ENCODE results near the gene ZBTB8A.

GRCh38 chr1:32501865-32502264 is 37.4 kb upstream of the ZBTB8A start:
- TF ChIP-seq CHD2 (IDR thresholded peaks at IDR 0.05; ENCODE audit: low read length) (no peak), POLR2A (IDR thresholded peaks at IDR 0.05; ENCODE audit: control extremely low read depth in 1 of 2, low read depth in 2 of 2, low read length in 2 of 2) (no peak), CREB1 (IDR thresholded peaks at IDR 0.05) (no peak)
- TF ChIP-seq, protein P1, sequence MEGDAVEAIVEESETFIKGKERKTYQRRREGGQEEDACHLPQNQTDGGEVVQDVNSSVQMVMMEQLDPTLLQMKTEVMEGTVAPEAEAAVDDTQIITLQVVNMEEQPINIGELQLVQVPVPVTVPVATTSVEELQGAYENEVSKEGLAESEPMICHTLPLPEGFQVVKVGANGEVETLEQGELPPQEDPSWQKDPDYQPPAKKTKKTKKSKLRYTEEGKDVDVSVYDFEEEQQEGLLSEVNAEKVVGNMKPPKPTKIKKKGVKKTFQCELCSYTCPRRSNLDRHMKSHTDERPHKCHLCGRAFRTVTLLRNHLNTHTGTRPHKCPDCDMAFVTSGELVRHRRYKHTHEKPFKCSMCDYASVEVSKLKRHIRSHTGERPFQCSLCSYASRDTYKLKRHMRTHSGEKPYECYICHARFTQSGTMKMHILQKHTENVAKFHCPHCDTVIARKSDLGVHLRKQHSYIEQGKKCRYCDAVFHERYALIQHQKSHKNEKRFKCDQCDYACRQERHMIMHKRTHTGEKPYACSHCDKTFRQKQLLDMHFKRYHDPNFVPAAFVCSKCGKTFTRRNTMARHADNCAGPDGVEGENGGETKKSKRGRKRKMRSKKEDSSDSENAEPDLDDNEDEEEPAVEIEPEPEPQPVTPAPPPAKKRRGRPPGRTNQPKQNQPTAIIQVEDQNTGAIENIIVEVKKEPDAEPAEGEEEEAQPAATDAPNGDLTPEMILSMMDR (IDR thresholded peaks at IDR 0.05; ENCODE audit: control extremely low read depth in 1 of 3, insufficient read depth in 1 of 3, low read depth in 1 of 3, low read length in 3 of 3) = no peak
- TF ChIP-seq, protein P2, sequence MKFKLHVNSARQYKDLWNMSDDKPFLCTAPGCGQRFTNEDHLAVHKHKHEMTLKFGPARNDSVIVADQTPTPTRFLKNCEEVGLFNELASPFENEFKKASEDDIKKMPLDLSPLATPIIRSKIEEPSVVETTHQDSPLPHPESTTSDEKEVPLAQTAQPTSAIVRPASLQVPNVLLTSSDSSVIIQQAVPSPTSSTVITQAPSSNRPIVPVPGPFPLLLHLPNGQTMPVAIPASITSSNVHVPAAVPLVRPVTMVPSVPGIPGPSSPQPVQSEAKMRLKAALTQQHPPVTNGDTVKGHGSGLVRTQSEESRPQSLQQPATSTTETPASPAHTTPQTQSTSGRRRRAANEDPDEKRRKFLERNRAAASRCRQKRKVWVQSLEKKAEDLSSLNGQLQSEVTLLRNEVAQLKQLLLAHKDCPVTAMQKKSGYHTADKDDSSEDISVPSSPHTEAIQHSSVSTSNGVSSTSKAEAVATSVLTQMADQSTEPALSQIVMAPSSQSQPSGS (IDR thresholded peaks at IDR 0.05; ENCODE audit: low read length) = no peak
